Stimulated activated CD4-positive, alpha-beta T cell treated with anti-CD3 and anti-CD28 coated beads, Interleukin-15, amount 100 ng/mL, for 24 hours (primary cell): Measurements from ENCODE around the gene GDF9.
"Not testable (repeated sequence)": the region's sequence is repeated elsewhere in the genome, so short reads cannot be mapped to it uniquely, and the experiment has no call there.

Source experiments
- DNase-seq: peaks from one replicate; pipeline ENCODE4 v3.0.0-alpha.2; 2020

GDF9 gene

DNA sequence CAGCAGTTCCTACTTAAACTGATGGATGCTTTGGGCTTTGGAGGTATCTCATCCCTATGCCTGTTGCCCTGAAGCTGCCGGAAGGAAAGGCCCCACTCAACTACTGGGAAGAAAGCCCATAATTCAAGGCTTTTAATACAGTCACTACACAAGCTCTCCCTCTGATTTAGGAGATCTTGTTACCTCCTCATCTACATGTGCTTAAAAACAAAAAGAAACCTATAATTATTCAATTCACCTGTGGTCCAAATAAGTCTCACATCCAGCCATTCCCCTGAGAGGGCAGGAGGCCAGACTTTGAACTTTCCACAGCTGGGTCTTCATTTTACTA lies 6.5 kb upstream of the GDF9 start:
- no peak for DNase-seq

DNA sequence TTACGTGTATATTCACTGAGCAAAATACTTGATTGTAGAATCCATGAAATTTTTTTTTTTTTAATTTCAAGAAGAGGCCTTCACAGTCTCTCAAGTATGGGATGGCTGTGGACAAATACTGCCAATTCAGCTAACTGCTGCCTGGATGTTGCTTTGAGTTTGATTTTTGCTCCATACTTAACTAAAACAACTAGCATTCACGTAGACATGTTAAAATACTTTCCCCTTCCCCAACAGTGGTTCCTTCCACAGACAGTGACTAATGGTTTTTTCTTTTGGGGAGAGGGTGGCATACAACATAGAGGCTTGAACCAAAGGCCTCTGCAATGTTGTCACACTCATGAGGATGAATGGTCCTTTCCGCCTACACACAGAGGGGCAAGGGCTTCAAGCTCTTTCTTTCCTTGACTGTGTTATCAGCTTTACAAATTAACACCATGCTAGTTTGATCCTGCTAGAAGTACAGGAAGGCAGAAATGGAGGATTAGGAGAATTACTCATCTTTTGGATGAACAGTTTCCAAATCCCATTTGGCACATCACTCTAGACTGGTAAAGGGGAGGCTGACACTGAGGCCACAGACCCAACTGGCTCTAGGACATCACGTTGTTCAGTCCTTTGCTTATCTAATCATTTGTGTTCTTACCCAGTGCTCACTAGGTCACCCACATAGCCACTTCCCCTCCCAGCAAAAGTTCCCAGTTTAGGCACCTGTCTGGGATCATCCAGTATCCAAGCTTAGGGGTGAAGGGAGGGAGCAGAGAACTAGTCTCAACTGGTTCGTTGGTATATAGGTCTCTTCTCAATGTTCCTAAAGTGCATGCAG lies 5.4 kb upstream of the GDF9 start:
- DNase-seq, result no peak

DNA sequence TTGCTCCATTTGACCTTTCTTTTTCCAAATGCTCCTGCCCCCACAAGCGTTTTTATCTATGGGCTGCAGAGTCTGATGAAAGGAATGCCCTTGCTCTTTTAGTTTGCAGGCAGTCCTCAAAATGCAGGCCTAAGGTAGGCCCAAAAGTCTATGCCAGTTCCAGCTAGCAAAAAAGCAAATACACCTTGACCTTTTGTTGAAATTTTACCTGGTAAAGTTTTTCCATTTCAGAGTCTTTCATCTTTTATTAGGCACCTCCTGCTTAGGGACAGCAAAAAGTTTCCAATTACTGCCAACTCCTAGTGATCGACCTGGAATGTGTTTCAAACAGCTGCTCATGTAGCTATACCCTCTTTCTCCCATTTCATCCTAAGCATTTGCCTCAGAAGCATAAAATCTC lies 4.5 kb upstream of the GDF9 start:
- DNase-seq, result no peak

DNA sequence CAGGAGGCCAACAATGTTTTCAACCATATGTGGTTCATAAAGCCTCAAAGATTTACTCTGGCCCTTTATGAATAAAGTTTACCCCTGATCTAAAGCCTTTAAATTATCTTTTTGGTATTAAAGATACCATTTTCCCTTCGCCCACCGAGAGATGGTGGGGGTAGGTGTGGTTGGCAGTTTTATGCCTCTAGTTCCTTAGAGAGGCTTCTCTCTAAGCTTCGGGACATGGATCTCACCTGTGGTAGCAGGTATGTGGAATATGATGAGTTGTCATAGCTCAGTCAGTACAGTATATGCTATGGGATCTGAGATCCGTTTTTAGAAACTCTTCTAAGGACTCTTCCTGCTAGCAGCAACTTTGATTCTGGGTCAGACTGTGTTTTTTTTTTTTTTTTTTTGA lies 2.5 kb upstream of the GDF9 start:
- no peak for DNase-seq

DNA sequence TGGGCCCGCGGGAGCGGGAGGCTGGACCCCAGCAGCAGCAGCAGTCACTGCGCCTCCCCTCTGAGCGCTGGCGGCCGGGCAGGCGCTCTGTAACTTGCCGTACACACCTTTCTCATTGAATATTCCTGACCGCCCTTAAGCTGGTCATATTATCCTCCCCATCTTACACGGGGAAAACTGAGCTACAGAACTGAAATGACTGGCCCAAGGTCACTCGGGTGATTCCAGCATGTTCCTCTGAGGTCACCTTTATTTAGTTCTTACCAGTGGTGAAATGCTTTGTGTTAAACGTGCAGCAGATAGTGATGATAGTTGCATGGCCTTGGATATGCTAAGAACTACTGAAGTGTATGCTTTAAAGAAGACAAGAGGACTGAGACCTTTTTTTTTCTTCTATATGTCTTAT lies 780 bp upstream of the GDF9 start:
- DNase-seq, result no peak

DNA sequence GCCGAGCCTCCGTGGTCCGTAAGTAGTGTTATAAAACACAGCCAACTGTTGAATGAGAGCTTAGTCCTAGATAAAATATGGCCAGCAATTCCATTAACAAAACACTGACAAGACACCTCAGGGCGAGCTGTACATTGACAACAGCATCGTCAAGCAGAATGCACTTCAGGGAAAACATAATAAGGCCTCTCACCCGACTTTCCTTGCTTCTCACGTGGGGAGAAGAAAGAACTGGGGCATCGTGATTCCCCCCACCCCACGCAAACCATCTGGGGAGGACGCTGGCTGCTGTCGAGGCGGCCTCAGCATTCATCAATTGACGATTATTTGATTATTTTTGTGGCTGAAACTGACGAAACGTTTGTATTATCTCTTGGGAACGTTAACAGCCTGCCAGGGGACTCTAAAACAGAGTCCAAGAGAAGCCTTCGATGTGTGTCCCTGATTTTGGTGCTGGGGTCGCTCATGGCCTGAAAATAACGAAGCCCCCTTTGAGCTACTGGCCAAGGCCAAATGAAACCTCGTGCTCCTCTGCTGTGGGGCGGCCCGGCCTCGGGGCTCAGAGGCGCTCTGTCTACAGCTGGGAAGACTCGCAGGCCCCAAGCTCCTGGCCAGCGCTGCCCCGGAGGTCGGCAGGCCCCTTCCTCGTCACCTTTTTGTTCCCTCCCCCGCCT lies 464 bp downstream of the GDF9 start:
- DNase-seq, result no peak

DNA sequence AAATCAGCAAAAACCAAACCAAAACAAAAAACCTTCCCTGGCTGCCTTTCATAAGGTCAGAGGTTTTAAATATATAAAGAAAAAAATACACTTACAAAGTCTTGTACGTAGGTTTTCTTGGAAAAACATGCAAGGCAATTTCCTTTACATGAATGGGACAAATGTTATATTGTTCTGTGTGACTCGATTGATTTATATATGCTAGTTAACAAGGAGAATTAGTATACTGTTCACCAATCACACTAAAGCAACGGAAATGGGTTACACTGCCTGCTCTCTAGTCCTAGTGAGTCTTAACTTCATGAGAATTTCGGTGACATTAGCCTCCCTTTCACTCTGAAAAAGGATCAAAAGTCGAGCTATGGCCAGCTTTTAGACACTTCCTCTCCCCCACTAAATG lies 5.5 kb downstream of the GDF9 start:
- DNase-seq, result no peak

DNA sequence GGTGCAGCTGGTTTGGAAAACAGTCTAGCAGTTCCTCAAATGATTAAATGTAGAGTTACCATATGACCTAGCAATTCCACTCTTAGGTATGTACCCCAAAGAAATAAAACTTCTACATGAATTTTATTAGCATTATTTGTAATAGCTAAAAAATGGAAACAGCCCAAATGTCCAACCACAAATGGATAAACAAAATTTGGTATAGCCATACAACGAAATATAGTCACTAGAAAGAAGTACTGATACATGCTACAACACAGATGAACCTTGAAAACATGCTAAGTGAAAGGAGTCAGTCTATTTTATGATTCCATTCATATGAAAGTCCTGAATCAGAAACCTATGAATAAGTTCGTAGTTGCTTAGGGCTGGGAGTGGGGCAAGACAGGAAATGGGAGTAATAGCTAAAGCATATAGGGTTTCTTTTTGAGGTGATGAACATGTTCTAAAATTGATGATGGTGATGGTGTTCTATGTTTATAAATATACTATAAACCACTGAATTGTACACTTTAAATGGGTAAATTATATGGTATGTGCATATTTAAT lies 6.3 kb downstream of the GDF9 start:
- DNase-seq, result no peak

DNA sequence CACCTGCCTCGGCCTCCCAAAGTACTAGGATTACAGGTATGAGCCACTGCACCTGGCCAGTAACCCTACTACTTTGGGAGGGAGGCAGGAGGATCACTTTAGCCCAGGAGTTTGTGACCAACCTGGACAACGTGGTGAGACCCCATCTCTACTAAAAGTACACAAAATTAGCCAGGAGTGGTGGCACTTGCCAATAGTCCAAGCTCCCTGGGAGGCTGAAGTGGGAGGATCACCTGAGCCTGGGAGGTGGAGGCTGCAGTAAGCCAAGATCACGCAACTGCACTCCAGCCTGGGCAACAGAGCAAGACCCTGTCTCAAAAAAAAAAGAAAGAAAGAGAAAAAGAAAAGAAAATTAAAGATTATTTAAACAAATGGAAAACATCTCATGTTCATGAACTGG lies 10.3 kb downstream of the GDF9 start:
- DNase-seq, result no peak

DNA sequence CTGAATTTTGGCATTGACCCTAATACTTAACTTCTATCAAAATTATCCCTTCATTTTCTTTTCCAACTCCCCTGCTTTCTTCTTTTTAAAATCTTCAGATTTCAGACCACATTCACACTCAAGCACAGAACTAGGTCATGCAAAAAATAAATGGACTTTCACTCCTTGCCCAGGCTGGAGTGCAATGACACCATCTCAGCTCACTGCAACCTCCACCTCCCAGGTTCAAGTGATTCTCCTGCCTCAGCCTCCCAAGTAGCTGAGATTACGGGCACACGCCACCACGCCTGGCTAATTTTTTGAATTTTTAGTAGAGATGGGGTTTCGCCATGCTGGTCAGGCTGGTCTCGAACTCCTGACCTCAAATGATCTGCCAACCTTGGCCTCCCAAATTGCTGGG lies 11.3 kb downstream of the GDF9 start:
- not testable (repeated sequence) for DNase-seq

DNA sequence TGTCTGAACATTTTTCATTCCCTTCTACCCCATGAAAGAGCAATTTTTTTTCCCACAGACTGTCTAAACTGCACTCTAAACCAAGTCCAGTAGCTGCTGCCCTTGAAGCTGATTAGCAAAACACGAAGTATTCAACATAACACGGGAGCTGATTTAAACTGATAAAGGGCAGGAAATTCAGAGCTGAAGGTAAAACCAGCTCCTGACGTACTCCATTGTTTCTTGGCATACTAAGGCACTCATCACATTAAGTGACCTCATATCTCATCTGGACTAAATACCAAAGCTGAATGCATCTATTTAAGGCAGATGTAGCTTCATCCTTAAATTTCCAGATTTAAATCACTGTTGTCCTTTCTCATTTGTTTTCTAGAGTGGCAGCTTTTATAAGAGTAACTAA lies 12.0 kb downstream of the GDF9 start:
- DNase-seq, result no peak

DNA sequence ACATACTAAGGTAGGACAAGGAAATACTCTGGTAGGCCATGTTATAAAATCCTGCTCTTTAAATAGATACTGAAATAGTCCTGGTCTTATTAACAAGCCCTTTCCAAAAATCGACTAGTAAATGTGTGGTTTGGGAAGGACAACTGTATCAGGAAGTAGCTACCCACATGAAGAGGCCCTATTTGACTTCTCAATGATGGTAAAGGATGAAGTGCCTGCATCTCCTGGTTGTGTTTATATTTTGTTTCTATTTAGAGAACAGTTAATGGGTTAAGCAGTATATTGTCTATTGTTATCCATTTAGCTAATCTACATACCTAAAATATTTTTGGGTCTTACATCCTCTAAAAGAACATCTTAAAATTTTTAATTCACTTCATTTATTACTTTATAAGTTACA lies 12.5 kb downstream of the GDF9 start:
- no peak for DNase-seq

DNA sequence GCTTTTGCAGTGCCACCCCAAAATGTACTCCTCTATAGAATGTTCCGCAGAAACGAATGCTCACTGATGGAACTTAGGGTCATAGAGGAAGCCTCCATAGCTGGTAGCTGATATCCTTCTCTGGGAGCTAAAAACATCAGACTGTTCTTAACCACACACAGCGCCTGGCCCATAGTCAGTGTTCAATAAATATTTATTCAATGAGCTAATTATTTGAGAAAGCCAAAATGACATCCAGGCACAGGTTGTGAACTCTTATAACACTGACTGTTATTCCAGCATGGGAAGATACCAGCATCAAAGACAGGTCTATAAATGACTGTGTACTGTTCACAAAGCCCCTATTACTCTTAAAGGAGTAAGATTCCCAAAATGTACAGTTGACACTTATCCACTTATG lies 12.9 kb downstream of the GDF9 start:
- DNase-seq, result no peak

DNA sequence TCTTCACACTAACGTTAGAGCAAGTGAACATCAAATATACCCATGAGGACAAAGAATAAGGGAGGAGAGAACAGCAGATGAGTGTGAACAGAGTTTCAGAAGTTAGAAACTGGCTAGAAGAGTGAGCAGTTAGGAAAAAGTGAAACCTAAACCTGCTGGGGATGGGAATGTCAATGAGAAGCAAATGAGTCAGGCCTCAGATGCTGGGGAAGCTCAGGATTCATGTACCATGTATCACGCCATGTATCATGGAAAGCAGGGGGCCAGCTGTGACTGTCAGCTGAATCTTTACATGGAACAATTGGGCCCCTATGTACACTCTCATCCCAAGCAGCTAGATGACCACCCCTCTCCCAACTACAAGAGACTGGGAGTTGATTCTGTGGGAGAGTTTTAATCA lies 16.2 kb downstream of the GDF9 start:
- DNase-seq, result no peak

DNA sequence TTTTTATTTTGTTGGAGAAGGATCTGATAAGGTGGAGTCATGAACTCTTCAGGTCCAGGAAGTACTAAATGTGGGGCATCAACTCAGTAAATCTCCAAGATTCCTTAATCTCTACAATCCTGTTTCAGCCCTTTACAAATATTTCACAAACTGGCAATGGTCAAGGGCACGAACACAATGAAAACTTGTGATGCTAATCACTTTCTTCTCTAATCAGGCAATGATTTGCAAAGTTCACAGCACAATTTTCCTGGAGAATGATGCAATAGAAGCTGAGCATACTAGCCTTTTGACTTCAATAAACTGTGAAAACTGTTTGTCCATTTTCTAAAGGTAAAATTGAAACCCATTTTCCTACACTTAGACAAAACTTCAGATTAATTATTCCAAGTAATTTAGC lies 16.9 kb downstream of the GDF9 start:
- no peak for DNase-seq

DNA sequence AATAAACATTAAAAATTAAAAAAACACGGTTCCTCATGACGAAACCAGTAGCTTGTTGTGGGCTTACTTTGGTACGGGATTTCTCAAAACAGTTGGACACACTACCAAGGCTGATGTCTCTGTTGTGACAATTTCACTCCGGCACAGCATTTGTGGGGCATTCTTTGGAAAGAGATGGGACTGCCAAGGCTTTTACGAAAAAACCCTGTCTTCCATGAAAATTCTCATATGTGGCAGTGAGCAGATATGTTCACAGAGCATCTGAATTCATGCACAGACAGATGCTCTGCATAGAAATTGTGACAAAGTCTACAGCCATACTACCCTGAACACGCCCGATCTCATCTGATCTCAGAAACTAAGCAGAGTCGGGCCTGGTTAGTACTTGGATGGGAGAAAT lies 18.0 kb downstream of the GDF9 start:
- no peak for DNase-seq

DNA sequence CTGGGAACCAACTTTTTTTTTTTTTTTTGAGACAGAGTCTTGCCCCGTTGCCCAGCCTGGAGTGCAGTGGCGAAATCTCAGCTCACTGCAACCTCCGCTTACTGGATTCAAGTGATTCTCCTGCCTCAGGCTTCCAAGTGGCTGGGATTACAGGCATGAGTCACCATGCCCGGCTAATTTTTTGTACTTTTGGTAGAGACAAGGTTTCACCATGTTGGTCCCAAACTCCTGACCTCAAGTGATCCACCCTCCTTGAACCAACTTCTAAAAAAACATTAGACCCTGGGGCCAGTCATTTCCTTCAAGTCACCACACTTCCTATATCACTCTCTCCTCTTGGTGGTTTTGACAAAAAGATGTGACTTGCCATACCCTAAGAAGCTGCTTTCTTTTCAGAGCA lies 25.0 kb downstream of the GDF9 start:
- DNase-seq, result no peak

DNA sequence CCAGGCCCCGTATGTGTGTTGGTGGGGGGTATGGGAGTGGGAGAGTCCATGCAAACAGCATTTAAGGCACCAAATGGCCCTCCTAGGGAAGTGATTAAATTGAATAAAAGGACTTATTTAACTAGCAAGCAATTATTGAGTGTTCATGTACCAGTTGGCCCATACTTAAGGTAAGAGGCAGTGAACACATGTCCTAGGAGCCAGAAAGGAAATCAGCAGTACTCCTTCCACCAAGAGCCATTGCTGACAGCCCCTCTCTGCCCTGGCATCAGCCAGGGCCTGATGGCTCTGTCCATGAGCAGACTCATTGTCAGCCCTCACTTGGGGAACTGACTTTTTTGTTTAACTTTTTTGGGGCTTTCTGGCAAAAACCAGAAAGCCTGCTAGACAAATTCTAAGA lies 25.4 kb downstream of the GDF9 start:
- no peak for DNase-seq

DNA sequence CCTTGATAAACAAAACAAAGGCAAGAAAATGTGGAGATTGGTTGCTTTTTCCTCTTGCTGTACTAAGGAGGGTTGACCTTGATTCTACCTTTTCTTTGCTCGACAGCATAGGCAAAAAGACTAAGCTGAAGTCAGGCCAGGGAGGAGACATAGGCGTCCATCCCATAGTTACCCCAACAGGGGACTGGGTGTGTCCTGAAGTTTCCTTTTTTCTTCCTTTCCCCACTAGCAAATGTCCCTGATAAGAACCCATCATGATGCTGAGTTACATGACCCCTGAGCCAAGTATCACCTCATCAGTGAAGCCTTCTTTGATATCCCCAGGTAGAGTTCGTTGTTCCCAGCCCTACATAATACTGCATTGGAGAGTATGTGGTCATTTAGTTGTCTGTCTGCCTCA lies 26.0 kb downstream of the GDF9 start:
- no peak for DNase-seq

DNA sequence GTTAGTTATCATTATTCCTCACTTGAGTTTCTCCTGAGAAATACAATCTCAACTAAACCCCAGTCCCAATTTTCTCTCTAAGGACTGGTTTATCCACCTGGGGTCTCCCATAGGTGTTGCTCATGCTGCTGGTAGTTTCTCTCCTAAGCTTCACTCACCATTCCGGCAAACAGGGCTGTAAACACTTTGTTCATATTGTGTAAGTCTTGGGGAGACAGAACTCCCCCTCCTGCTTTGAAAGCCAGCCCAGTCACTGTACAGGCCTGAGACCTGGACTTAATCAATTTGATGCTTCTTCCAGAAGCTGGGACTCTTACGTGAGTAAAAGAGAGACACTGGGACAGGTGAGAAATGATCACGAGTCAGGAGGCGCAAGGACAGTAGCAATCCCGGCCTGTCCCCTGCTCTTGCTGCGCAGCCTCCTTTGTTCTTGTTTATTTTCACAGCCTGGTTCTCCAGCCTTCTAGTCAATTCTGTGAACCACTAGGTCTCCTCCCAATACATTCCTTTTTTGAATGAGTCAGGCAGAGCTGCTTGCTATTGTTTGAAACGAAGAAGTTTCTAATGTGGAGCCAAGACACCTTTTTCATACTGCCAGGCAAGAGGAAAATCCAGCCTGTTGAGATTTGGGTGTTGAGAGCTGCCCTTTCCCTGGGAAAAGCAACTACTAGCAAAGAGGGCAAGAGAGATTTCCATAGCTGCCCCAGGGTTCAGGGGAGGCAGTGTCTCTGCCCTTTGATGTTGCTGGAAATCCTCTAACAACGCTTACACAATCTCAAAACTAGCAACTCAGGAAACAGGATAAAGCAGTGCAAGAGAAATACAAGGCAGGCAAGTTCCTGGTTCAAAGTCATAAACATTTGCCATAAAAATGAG lies 26.6 kb downstream of the GDF9 start:
- no peak for DNase-seq

DNA sequence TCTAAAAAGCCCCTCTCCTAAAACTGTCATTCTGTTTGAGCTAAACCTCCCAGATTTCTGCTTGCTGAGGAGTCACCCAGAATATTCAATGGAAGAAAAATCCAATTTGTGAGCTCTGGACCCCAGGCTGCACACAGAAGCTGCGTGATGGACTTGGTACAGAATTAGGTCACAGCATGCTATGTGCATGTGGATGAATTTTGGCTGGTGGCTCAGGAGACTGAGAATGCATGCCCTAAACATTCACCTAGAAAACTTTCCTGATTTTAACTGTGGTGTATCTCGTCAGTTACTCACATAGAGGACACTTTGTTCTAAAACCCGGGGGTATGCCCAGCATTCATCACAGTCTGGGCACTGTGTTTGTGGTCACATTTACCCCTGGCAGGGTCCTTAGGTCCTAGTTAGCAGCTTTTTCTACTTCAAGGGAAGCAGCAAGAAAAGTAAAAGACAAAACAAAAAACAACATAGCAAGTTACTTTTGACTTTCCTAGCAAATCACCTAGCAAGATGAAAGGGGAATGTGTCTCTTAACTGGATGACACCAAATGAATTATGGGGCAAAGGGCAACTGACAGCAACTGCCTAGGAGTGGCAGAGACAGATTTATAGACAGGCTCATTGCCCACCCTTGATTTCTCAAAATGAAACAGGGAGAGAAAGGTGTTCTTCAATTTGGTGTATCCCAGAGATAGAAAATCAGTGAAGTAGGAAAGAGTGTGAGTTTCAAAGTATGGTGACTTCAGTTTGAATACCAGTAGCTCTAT lies 27.6 kb downstream of the GDF9 start:
- no peak for DNase-seq

DNA sequence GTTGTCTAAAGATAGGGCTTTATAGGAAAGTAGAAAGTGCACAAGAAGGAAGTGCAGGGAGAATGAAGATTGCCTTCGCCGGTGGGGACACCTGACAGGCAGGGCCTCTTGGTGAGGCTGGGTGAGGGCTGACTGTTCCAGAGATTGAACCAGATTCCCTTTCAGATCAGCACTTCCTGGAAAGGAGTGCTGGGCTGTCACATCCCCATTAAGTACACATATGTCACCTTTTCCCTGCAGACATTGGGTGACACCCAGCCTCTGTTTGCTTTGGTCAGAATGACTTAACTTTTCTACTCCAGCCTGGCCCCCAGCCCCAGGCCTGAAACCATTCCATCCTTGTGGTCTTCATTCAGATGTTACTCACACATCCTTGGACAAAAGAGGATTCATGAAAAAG lies 28.4 kb downstream of the GDF9 start:
- DNase-seq, result no peak

DNA sequence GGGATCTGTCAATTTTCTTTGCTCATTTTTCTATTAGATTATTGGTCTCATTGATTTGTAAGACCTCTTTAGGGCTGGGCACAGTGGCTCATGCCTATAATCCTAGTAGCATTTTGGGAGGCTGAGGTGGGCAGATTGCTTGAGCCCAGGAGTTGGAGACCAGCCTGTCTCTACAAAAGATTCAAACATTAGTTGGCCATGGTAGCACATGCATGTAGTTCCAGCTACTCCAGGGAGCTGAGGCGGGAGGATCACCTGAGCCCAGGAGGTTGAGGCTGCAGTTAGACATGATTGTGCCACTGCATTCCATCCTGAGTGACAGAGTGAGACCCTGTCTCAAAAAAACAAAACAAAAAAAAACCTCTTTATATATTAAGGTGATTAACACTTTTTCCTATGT lies 29.4 kb downstream of the GDF9 start:
- DNase-seq, result no peak
